ENCODE data around the gene UBE2K. TPM values are rescaled to one million over a fixed set of nuclear protein-coding genes. Genes with fewer than 3 reads are reported as not detected.

UBE2K gene
- total and polyA plus RNA-seq, 2 experiments from 2014 or later: 26.7 to 127 TPM

DNA sequence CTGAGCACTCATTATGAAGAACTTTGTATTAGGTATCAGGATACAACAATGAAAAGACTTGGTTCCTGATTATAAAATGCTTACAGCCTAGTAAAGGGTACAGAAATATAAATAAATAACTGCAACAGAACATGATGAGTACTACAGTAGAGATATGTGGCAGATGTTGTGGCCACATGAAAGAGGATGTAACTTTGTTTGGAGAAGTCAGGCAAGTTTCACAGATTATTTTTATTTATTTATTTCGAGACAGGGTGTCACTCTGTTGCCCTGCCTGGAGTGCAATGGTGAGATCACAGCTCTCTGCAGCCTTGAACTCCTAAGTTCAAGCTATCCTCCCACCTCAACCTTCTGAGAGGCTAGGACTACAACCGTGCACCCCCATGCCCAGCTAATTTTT, 15.8 kb upstream of the UBE2K start:
- Histone ChIP-seq H3K27me3 (replicated peaks; ENCODE audit: insufficient read depth) (no peaks in the 10 kb centered on the region), H3K9me2 (ENCODE audit: insufficient read depth) (0 out of 2 replicates have a peak, but pooled peaks cover 3% of the 10 kb centered on the region), H3K79me2 (ENCODE audit: insufficient read depth) (no peaks in the 10 kb centered on the region), H3K4me1 (ENCODE audit: insufficient read depth) (no peaks in the 10 kb centered on the region), H3K4me2 (ENCODE audit: unreplicated experiment) (no peak overlapping the region), H4K20me1 (ENCODE audit: insufficient read depth) (no peaks in the 10 kb centered on the region), H3F3A (ENCODE audit: insufficient read depth) (no peaks in the 10 kb centered on the region), H3K27ac (no peak overlapping the region), H3K36me3 (ENCODE audit: low read depth) (no peaks in the 10 kb centered on the region), H3K9me3 (ENCODE audit: low read depth) (no peaks in the 10 kb centered on the region), H2AFZ (no peak overlapping the region), H3K4me3 (no peak overlapping the region), H3K9ac (no peak overlapping the region)
- in situ Hi-C loops (cut with MboI): loop anchor here (25.0 kb wide), 1 partner anchor 630 kb away; no protein-coding TSS in a partner anchor
- 56 to 59% methylated on average over 2 of the region's 2 CpGs for WGBS, 2 experiments (ENCODE audit: low coverage in 1 of 2, low lambda C conversion rate in 2 of 2, missing lambda C conversion rate in 2 of 2)
- TF ChIP-seq EZH2phosphoT487 (IDR thresholded peaks at IDR 0.05; ENCODE audit: insufficient read depth, low read depth): no peak
- TF ChIP-seq EZH2 (IDR thresholded peaks at IDR 0.05; ENCODE audit: insufficient read depth, poor library complexity, severe bottlenecking): no peak
- no peak for DNase-seq

DNA sequence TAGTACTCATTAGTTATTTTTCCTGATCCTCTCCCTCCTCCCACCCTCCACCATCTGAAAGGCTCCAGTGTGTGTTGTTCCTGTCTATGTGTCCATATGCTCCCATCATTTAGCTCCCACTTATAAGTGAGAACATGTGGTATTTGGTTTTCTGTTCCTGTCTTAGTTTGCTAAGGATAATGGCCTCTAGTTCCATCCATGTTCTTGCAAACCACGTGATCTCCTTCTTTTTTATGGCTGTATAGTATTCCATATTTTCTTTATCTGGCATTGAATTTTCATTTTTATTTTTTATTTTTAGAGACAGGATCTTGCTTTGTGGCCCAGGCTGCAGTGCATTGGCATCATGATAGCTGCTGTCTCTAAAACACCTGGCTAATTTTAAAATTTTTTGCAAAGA, 11.9 kb upstream of the UBE2K start:
- H3K36me3 ChIP-seq (ENCODE audit: low read depth): no peaks in the 10 kb centered on the region
- in situ Hi-C loops (cut with MboI): loop anchor here (25.0 kb wide), 1 partner anchor 626 kb away; no protein-coding TSS in a partner anchor
- WGBS, 2 experiments (ENCODE audit: low coverage in 1 of 2, low lambda C conversion rate in 2 of 2, missing lambda C conversion rate in 2 of 2): 43% methylated on average over 1 of the region's 1 CpG

DNA sequence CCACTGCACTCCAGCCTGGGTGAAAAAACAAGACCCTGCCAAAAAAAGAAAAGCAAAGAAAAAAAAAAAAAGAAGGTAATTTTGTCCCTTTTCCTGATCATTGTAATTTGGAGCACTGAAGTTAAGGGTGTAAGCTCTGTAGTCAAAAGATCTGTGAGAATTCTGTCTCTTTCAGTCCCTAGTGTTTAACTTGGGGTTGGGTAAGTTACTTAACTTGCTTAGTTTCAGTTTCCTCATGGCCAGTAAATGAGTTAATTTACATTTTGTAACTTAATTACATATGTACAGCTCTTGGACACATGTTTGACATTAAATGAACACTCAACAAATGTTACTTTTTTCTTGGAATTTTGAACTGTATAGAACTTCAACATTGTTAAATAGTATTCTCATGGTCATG, 10.9 kb upstream of the UBE2K start:
- TF ChIP-seq EZH2phosphoT487 (IDR thresholded peaks at IDR 0.05; ENCODE audit: insufficient read depth, low read depth) (no peak), EZH2 (IDR thresholded peaks at IDR 0.05; ENCODE audit: insufficient read depth, poor library complexity, severe bottlenecking) (no peak)
- Histone ChIP-seq H3K27ac (no peak overlapping the region), H3K9ac (no peak overlapping the region), H3K36me3 (ENCODE audit: low read depth) (no peaks in the 10 kb centered on the region), H3K9me2 (ENCODE audit: insufficient read depth) (no peaks in the 10 kb centered on the region), H3K4me3 (no peak overlapping the region), H3K79me2 (ENCODE audit: insufficient read depth) (no peaks in the 10 kb centered on the region), H2AFZ (no peak overlapping the region), H3K4me1 (ENCODE audit: insufficient read depth) (no peaks in the 10 kb centered on the region), H3K9me3 (ENCODE audit: low read depth) (no peaks in the 10 kb centered on the region), H3F3A (ENCODE audit: insufficient read depth) (no peaks in the 10 kb centered on the region), H4K20me1 (ENCODE audit: insufficient read depth) (no peaks in the 10 kb centered on the region), H3K27me3 (replicated peaks; ENCODE audit: insufficient read depth) (no peaks in the 10 kb centered on the region), H3K4me2 (ENCODE audit: unreplicated experiment) (no peak overlapping the region)
- DNase-seq: no peak
- in situ Hi-C loops (cut with MboI): loop anchor here (25.0 kb wide), 1 partner anchor 625 kb away; no protein-coding TSS in a partner anchor

More for the DNA sequence above, 11.9 kb upstream of the UBE2K start:
- no peaks in the 10 kb centered on the region for H3K27me3 ChIP-seq (replicated peaks; ENCODE audit: insufficient read depth)
- H3K27ac ChIP-seq: no peak overlapping the region
- no peaks in the 10 kb centered on the region for H3K9me2 ChIP-seq (ENCODE audit: insufficient read depth)
- no peaks in the 10 kb centered on the region for H3K79me2 ChIP-seq (ENCODE audit: insufficient read depth)
- H3K9me3 ChIP-seq (ENCODE audit: low read depth): no peaks in the 10 kb centered on the region
- no peak overlapping the region for H2AFZ ChIP-seq
- H3K4me1 ChIP-seq (ENCODE audit: insufficient read depth): no peaks in the 10 kb centered on the region
- no peaks in the 10 kb centered on the region for H4K20me1 ChIP-seq (ENCODE audit: insufficient read depth)
- no peak overlapping the region for H3K4me2 ChIP-seq (ENCODE audit: unreplicated experiment)
- H3K9ac ChIP-seq: no peak overlapping the region
- no peak for DNase-seq
- no peak overlapping the region for H3K4me3 ChIP-seq
- no peak for TF ChIP-seq EZH2 (IDR thresholded peaks at IDR 0.05; ENCODE audit: insufficient read depth, poor library complexity, severe bottlenecking)
- TF ChIP-seq EZH2phosphoT487 (IDR thresholded peaks at IDR 0.05; ENCODE audit: insufficient read depth, low read depth): no peak
- no peaks in the 10 kb centered on the region for H3F3A ChIP-seq (ENCODE audit: insufficient read depth)

DNA sequence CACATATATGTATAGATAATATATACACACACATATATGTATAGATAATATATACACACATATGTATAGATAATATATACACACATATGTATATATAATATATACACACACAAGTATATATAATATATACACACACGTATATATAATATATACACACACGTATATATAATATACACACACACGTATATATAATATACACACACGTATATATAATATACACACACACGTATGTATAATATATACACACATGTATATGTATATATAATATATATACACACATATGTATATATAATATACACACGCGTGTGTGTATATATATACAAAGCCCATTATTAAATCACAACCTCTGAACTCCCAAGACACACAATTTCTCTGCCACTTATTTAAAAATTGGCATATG, 8.0 kb upstream of the UBE2K start:
- Histone ChIP-seq H3K79me2 (ENCODE audit: insufficient read depth) (no peaks in the 10 kb centered on the region), H2AFZ (no peak overlapping the region), H3K4me3 (no peak overlapping the region), H3K27me3 (replicated peaks; ENCODE audit: insufficient read depth) (no peaks in the 10 kb centered on the region), H4K20me1 (ENCODE audit: insufficient read depth) (no peaks in the 10 kb centered on the region), H3F3A (ENCODE audit: insufficient read depth) (no peaks in the 10 kb centered on the region), H3K4me2 (ENCODE audit: unreplicated experiment) (no peak overlapping the region), H3K36me3 (ENCODE audit: low read depth) (no peaks in the 10 kb centered on the region), H3K9me3 (ENCODE audit: low read depth) (no peaks in the 10 kb centered on the region), H3K27ac (no peak overlapping the region), H3K9me2 (ENCODE audit: insufficient read depth) (no peaks in the 10 kb centered on the region), H3K4me1 (ENCODE audit: insufficient read depth) (no peaks in the 10 kb centered on the region), H3K9ac (no peak overlapping the region)
- TF ChIP-seq EZH2 (IDR thresholded peaks at IDR 0.05; ENCODE audit: insufficient read depth, poor library complexity, severe bottlenecking): no peak
- TF ChIP-seq EZH2phosphoT487 (IDR thresholded peaks at IDR 0.05; ENCODE audit: insufficient read depth, low read depth): no peak
- no peak for DNase-seq
- 77 to 84% methylated on average over 7 of the region's 7 CpGs for WGBS, 2 experiments (ENCODE audit: low coverage in 1 of 2, low lambda C conversion rate in 2 of 2, missing lambda C conversion rate in 2 of 2)
- in situ Hi-C loops (cut with MboI): loop anchor here (25.0 kb wide), 1 partner anchor 622 kb away; no protein-coding TSS in a partner anchor
